HPDE6-E6E7 (cell line): ENCODE results near the gene NAV2.

Source experiments
- DNase-seq: peaks from one replicate; pipeline ENCODE4 v3.0.0; 2011; ENCODE audit warnings: missing footprints; ENCODE audit errors: extremely low spot score

Gene NAV2

GRCh38 chr11:19683862-19684491 is 28.7 kb upstream of the NAV2 start:
- no peak for DNase-seq

- DNase-seq = no peak
These were observed 26.4 kb upstream of the NAV2 start for GRCh38 chr11:19686234-19686633.

- no peak for DNase-seq
These were observed 25.2 kb upstream of the NAV2 start for GRCh38 chr11:19687392-19687791.

GRCh38 chr11:19689281-19690000 is 23.2 kb upstream of the NAV2 start:
- DNase-seq = no peak

GRCh38 chr11:19690885-19691284 is 21.8 kb upstream of the NAV2 start:
- no peak for DNase-seq

GRCh38 chr11:19691815-19692500 is 20.7 kb upstream of the NAV2 start:
- no peak for DNase-seq

- no peak for DNase-seq
These were observed 19.5 kb upstream of the NAV2 start for GRCh38 chr11:19693146-19693545.

GRCh38 chr11:19694796-19695345 is 17.8 kb upstream of the NAV2 start:
- DNase-seq = no peak

GRCh38 chr11:19696073-19696472 is 16.6 kb upstream of the NAV2 start:
- DNase-seq = no peak

GRCh38 chr11:19696904-19697303 is 15.7 kb upstream of the NAV2 start:
- DNase-seq = no peak

GRCh38 chr11:19697721-19698121 is 14.9 kb upstream of the NAV2 start:
- DNase-seq = no peak

GRCh38 chr11:19698493-19699292 is 13.9 kb upstream of the NAV2 start:
- no peak for DNase-seq

GRCh38 chr11:19701421-19701820 is 11.2 kb upstream of the NAV2 start:
- no peak for DNase-seq

- no peak for DNase-seq
These were observed 10.0 kb upstream of the NAV2 start for GRCh38 chr11:19702620-19703019.

GRCh38 chr11:19703211-19703610 is 9.4 kb upstream of the NAV2 start:
- no peak for DNase-seq

- no peak for DNase-seq
These were observed 8.4 kb upstream of the NAV2 start for GRCh38 chr11:19704213-19704612.

- DNase-seq = no peak
These were observed 6.7 kb upstream of the NAV2 start for GRCh38 chr11:19705936-19706335.

GRCh38 chr11:19711911-19712280 is 741 bp upstream of the NAV2 start:
- DNase-seq = no peak

- no peak for DNase-seq
These were observed 772 bp downstream of the NAV2 start for GRCh38 chr11:19713196-19714021.

- no peak for DNase-seq
These were observed 1.4 kb downstream of the NAV2 start for GRCh38 chr11:19714022-19714386.
